HCT116 (cell line): ENCODE measurements around the gene ALDOC.

Experiments
- CEBPB ChIP-seq: IDR thresholded peaks from 2 replicates; pipeline ENCODE4 v1.6.1; 2012; ENCODE audit warnings: low read depth
- EZH2 ChIP-seq: fragments of 200-600 bp; sonication (generic); IDR thresholded peaks from 2 replicates; pipeline ENCODE4 v1.6.1; 2017; ENCODE audit warnings: antibody characterized with exemption, mixed run types
- EZH2phosphoT487 ChIP-seq: fragments of 200-600 bp; IDR thresholded peaks from 2 replicates; pipeline ENCODE4 v1.6.1; 2018; ENCODE audit warnings: antibody characterized with exemption, borderline replicate concordance
- JUND ChIP-seq: IDR thresholded peaks from 2 replicates; pipeline ENCODE4 v1.6.1; 2012
- POLR2A ChIP-seq: IDR thresholded peaks from 2 replicates; pipeline ENCODE4 v1.7.0; 2011; ENCODE audit warnings: borderline replicate concordance; ENCODE audit not compliant: insufficient read depth, insufficient read length; ENCODE audit errors: extremely low read depth
- POLR2AphosphoS5 ChIP-seq: IDR thresholded peaks from 2 replicates; pipeline ENCODE4 v1.6.1; 2011; ENCODE audit warnings: mild to moderate bottlenecking, low read depth, low read length, moderate library complexity
- RAD21 ChIP-seq: IDR thresholded peaks from 2 replicates; pipeline ENCODE4 v1.6.1; 2012; ENCODE audit warnings: low read depth, mild to moderate bottlenecking
- SP1 ChIP-seq: IDR thresholded peaks from 2 replicates; pipeline ENCODE4 v1.6.1; 2012; ENCODE audit warnings: low read depth
- TCF7L2 ChIP-seq: IDR thresholded peaks from 2 replicates; pipeline ENCODE4 v1.7.0; 2011; ENCODE audit warnings: borderline replicate concordance, inconsistent platforms; ENCODE audit not compliant: insufficient read depth, insufficient read length; ENCODE audit errors: extremely low read depth
- YY1 ChIP-seq: IDR thresholded peaks from 2 replicates; pipeline ENCODE4 v1.6.1; 2011; ENCODE audit warnings: low read length, low read depth, moderate library complexity, mild to moderate bottlenecking; ENCODE audit not compliant: insufficient replicate concordance; ENCODE audit errors: extremely low read depth
- TF ChIP-seq, protein P1 (sequence below), 3 experiments: fragments of 200-600 bp in 1 of 3; sonication (generic) in 1 of 3; IDR thresholded peaks in 2 of 3; conservative IDR thresholded peaks in 1 of 3; 2 replicates each; pipeline ENCODE4 v1.5.1; 2012 to 2017; ENCODE audit warnings: low read depth in 2 of 3, low read length in 2 of 3, antibody characterized with exemption in 1 of 3, borderline replicate concordance in 1 of 3, control low read depth in 1 of 3, mild to moderate bottlenecking in 1 of 3, mixed read lengths in 1 of 3, mixed run types in 1 of 3, moderate library complexity in 1 of 3; ENCODE audit not compliant: insufficient read depth in 1 of 3
- TF ChIP-seq, protein P2 (sequence below): IDR thresholded peaks from 2 replicates; pipeline ENCODE4 v1.6.1; 2012; ENCODE audit warnings: low read depth
- TF ChIP-seq, protein P3 (sequence below): IDR thresholded peaks from 2 replicates; pipeline ENCODE4 v1.6.1; 2012

DNA sequence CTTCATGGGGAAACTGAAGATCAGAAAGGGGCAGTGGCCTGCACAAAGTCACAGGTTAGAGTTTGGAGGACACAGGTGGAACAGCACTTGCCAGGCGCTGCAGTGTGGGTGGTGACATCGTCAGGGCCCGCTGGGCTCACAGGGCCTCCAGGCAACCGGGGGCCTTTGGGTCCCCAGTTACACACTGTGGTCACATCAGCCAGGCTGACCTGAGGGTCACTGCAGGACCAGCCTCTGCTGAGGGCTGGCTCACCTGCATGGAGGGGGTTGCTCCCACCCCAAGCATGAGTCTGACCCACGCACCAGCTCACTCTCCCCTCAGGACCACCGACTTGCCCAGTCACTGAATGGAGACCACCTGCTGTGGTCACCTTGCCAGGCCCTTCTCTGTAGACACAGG lies 53.5 kb downstream of the ALDOC start:
- TF ChIP-seq SP1, result no peak
- TF ChIP-seq, protein P1, sequence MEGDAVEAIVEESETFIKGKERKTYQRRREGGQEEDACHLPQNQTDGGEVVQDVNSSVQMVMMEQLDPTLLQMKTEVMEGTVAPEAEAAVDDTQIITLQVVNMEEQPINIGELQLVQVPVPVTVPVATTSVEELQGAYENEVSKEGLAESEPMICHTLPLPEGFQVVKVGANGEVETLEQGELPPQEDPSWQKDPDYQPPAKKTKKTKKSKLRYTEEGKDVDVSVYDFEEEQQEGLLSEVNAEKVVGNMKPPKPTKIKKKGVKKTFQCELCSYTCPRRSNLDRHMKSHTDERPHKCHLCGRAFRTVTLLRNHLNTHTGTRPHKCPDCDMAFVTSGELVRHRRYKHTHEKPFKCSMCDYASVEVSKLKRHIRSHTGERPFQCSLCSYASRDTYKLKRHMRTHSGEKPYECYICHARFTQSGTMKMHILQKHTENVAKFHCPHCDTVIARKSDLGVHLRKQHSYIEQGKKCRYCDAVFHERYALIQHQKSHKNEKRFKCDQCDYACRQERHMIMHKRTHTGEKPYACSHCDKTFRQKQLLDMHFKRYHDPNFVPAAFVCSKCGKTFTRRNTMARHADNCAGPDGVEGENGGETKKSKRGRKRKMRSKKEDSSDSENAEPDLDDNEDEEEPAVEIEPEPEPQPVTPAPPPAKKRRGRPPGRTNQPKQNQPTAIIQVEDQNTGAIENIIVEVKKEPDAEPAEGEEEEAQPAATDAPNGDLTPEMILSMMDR (IDR thresholded peaks at IDR 0.05 in 2 of 3, conservative IDR thresholded peaks at IDR 0.05 in 1 of 3; ENCODE audit: borderline replicate concordance in 1 of 3, insufficient read depth in 1 of 3, low read depth in 2 of 3, low read length in 2 of 3), result no peak
- TF ChIP-seq POLR2A, result no peak
- TF ChIP-seq POLR2AphosphoS5, result no peak
- no peak for TF ChIP-seq EZH2
- no peak for TF ChIP-seq RAD21
- no peak for TF ChIP-seq CEBPB
- TF ChIP-seq, protein P2, sequence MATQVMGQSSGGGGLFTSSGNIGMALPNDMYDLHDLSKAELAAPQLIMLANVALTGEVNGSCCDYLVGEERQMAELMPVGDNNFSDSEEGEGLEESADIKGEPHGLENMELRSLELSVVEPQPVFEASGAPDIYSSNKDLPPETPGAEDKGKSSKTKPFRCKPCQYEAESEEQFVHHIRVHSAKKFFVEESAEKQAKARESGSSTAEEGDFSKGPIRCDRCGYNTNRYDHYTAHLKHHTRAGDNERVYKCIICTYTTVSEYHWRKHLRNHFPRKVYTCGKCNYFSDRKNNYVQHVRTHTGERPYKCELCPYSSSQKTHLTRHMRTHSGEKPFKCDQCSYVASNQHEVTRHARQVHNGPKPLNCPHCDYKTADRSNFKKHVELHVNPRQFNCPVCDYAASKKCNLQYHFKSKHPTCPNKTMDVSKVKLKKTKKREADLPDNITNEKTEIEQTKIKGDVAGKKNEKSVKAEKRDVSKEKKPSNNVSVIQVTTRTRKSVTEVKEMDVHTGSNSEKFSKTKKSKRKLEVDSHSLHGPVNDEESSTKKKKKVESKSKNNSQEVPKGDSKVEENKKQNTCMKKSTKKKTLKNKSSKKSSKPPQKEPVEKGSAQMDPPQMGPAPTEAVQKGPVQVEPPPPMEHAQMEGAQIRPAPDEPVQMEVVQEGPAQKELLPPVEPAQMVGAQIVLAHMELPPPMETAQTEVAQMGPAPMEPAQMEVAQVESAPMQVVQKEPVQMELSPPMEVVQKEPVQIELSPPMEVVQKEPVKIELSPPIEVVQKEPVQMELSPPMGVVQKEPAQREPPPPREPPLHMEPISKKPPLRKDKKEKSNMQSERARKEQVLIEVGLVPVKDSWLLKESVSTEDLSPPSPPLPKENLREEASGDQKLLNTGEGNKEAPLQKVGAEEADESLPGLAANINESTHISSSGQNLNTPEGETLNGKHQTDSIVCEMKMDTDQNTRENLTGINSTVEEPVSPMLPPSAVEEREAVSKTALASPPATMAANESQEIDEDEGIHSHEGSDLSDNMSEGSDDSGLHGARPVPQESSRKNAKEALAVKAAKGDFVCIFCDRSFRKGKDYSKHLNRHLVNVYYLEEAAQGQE, result no peak
- no peak for TF ChIP-seq TCF7L2
- TF ChIP-seq, protein P3, sequence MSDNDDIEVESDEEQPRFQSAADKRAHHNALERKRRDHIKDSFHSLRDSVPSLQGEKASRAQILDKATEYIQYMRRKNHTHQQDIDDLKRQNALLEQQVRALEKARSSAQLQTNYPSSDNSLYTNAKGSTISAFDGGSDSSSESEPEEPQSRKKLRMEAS, result no peak
- TF ChIP-seq EZH2phosphoT487, result no peak
- no peak for TF ChIP-seq YY1
- no peak for TF ChIP-seq JUND
